ENCODE measurements around the gene PRDM11.

PRDM11 gene

DNA sequence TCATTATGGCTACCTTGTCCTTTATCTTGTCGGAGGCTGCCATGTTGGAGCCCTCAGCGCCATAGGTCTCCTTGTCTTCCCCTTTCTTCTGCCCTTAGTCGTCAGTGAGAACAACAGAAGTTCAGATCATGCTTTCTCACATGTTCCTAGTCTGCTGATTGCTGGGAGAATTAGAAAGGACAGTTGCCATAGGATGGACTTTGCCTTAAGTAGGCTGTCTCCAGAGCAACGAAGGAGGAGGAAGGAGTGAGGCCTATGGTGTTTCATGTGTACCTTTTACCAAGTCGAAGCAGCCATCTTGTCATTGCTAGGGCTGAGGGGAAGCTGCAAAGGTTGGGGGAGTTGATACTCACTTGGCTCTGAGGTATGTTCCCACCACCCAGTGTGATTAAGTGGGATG lies 77.1 kb downstream of the PRDM11 start:
- Histone ChIP-seq H3K36me3 (ENCODE audit: control insufficient read depth, insufficient read depth, low read length) (peaks cover 4% of the 10 kb centered on the region; the same call in 1 of the 2 replicates), H3K9me3 (ENCODE audit: control insufficient read depth, insufficient read depth, low read length) (no peaks in the 10 kb centered on the region), H3K4me3 (ENCODE audit: low read length) (no peak overlapping the region), H3K27me3 (ENCODE audit: control insufficient read depth, insufficient read depth, low read length) (no peaks in the 10 kb centered on the region), H3K27ac (ENCODE audit: low read length) (no peak overlapping the region), H3K4me1 (ENCODE audit: control insufficient read depth, insufficient read depth, low read length) (no peaks in the 10 kb centered on the region)
- WGBS (ENCODE audit: insufficient coverage, insufficient read length), result no CpG with 5 or more reads among the region's 5 CpGs
- DNase-seq (ENCODE audit: low read depth, low spot score), result no peak

DNA sequence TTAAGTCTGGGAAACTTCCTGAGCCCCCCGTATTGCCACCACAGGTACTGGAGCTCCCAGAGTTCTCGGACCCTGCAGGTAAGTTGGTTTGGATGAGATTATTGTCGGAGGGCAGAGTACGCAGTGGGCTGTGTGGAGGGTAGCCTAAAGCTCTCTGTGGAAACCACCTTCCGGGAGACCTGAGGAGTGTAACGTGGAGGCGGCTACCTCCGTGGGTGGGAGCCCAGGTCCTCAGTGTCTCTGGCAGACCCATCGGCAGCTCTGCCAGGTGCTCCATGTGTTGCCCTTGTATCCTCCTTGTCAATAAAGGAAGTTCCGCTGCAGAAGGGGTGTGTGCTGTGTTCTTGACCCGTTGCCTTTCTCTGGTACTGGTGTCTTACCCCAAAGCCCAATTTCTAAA lies 78.3 kb downstream of the PRDM11 start:
- Histone ChIP-seq H3K4me3 (ENCODE audit: low read length) (no peak overlapping the region), H3K4me1 (ENCODE audit: control insufficient read depth, insufficient read depth, low read length) (no peaks in the 10 kb centered on the region), H3K27ac (ENCODE audit: low read length) (no peak overlapping the region), H3K9me3 (ENCODE audit: control insufficient read depth, insufficient read depth, low read length) (no peaks in the 10 kb centered on the region), H3K36me3 (ENCODE audit: control insufficient read depth, insufficient read depth, low read length) (peaks cover 4% of the 10 kb centered on the region; the same call in 1 of the 2 replicates), H3K27me3 (ENCODE audit: control insufficient read depth, insufficient read depth, low read length) (no peaks in the 10 kb centered on the region)
- WGBS (ENCODE audit: insufficient coverage, insufficient read length), result no CpG with 5 or more reads among the region's 11 CpGs
- DNase-seq (ENCODE audit: low read depth, low spot score), result no peak

GRCh38 chr11:45225277-45225676 lies 78.8 kb downstream of the PRDM11 start:
- H3K9me3 ChIP-seq (ENCODE audit: control insufficient read depth, insufficient read depth, low read length), result no peaks in the 10 kb centered on the region
- no peak overlapping the region for H3K4me3 ChIP-seq (ENCODE audit: low read length)
- H3K4me1 ChIP-seq (ENCODE audit: control insufficient read depth, insufficient read depth, low read length), result no peaks in the 10 kb centered on the region
- WGBS (ENCODE audit: insufficient coverage, insufficient read length), result no CpG with 5 or more reads among the region's 1 CpG
- H3K27me3 ChIP-seq (ENCODE audit: control insufficient read depth, insufficient read depth, low read length), result no peaks in the 10 kb centered on the region
- no peak for DNase-seq (ENCODE audit: low read depth, low spot score)
- peaks cover 4% of the 10 kb centered on the region; the same call in 1 of the 2 replicates for H3K36me3 ChIP-seq (ENCODE audit: control insufficient read depth, insufficient read depth, low read length)
- no peak overlapping the region for H3K27ac ChIP-seq (ENCODE audit: low read length)

GRCh38 chr11:45225961-45226871 lies 79.8 kb downstream of the PRDM11 start:
- Histone ChIP-seq H3K4me1 (ENCODE audit: control insufficient read depth, insufficient read depth, low read length) (no peaks in the 10 kb centered on the region), H3K9me3 (ENCODE audit: control insufficient read depth, insufficient read depth, low read length) (no peaks in the 10 kb centered on the region), H3K27me3 (ENCODE audit: control insufficient read depth, insufficient read depth, low read length) (no peaks in the 10 kb centered on the region), H3K27ac (ENCODE audit: low read length) (no peak overlapping the region), H3K4me3 (ENCODE audit: low read length) (no peak overlapping the region), H3K36me3 (ENCODE audit: control insufficient read depth, insufficient read depth, low read length) (peaks cover 4% of the 10 kb centered on the region; the same call in 1 of the 2 replicates)
- no peak for DNase-seq (ENCODE audit: low read depth, low spot score)
- WGBS (ENCODE audit: insufficient coverage, insufficient read length), result no CpG with 5 or more reads among the region's 39 CpGs

DNA sequence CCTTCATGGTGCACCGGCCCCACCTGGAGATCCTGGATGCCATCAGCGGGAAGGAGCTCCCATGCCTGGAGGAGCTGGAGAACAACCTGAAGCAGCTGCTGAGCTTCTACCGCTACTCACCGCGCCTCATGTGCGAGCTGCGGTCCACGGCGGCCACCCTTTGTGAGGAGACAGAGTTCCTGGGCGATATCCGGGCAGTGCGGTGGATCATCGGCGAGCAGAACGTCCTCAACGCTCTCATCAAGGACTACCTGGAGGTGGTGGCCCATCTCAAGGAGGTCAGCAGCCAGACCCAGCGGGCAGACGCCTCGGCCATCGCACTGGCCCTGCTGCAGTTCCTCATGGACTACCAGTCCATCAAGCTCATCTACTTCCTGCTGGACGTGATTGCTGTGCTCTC lies 80.5 kb downstream of the PRDM11 start:
- no peak for DNase-seq (ENCODE audit: low read depth, low spot score)
- no CpG with 5 or more reads among the region's 21 CpGs for WGBS (ENCODE audit: insufficient coverage, insufficient read length)
- no peaks in the 10 kb centered on the region for H3K4me1 ChIP-seq (ENCODE audit: control insufficient read depth, insufficient read depth, low read length)
- H3K27ac ChIP-seq (ENCODE audit: low read length), result no peak overlapping the region
- H3K9me3 ChIP-seq (ENCODE audit: control insufficient read depth, insufficient read depth, low read length), result no peaks in the 10 kb centered on the region
- H3K4me3 ChIP-seq (ENCODE audit: low read length), result no peak overlapping the region
- H3K27me3 ChIP-seq (ENCODE audit: control insufficient read depth, insufficient read depth, low read length), result no peaks in the 10 kb centered on the region
- peaks cover 4% of the 10 kb centered on the region; the same call in 1 of the 2 replicates for H3K36me3 ChIP-seq (ENCODE audit: control insufficient read depth, insufficient read depth, low read length)

- Histone ChIP-seq H3K4me1 (ENCODE audit: control insufficient read depth, insufficient read depth, low read length) (no peaks in the 10 kb centered on the region), H3K27ac (ENCODE audit: low read length) (no peak overlapping the region), H3K4me3 (ENCODE audit: low read length) (no peak overlapping the region), H3K9me3 (ENCODE audit: control insufficient read depth, insufficient read depth, low read length) (no peaks in the 10 kb centered on the region), H3K27me3 (ENCODE audit: control insufficient read depth, insufficient read depth, low read length) (no peaks in the 10 kb centered on the region), H3K36me3 (ENCODE audit: control insufficient read depth, insufficient read depth, low read length) (peaks cover 4% of the 10 kb centered on the region; the same call in 1 of the 2 replicates)
- WGBS (ENCODE audit: insufficient coverage, insufficient read length), result no CpG with 5 or more reads among the region's 19 CpGs
- no peak for DNase-seq (ENCODE audit: low read depth, low spot score)
Measured at GRCh38 chr11:45227836-45228235, 81.4 kb downstream of the PRDM11 start.

- WGBS (ENCODE audit: insufficient coverage, insufficient read length), result no CpG with 5 or more reads among the region's 5 CpGs
- Histone ChIP-seq H3K4me1 (ENCODE audit: control insufficient read depth, insufficient read depth, low read length) (peaks cover 2% of the 10 kb centered on the region; the same call in 1 of the 2 replicates), H3K27ac (ENCODE audit: low read length) (no peak overlapping the region), H3K27me3 (ENCODE audit: control insufficient read depth, insufficient read depth, low read length) (no peaks in the 10 kb centered on the region), H3K9me3 (ENCODE audit: control insufficient read depth, insufficient read depth, low read length) (no peaks in the 10 kb centered on the region), H3K4me3 (ENCODE audit: low read length) (no peak overlapping the region), H3K36me3 (ENCODE audit: control insufficient read depth, insufficient read depth, low read length) (peaks cover 4% of the 10 kb centered on the region; the same call in 1 of the 2 replicates)
- no peak for DNase-seq (ENCODE audit: low read depth, low spot score)
Measured at GRCh38 chr11:45229401-45230020, 83.1 kb downstream of the PRDM11 start.

DNA sequence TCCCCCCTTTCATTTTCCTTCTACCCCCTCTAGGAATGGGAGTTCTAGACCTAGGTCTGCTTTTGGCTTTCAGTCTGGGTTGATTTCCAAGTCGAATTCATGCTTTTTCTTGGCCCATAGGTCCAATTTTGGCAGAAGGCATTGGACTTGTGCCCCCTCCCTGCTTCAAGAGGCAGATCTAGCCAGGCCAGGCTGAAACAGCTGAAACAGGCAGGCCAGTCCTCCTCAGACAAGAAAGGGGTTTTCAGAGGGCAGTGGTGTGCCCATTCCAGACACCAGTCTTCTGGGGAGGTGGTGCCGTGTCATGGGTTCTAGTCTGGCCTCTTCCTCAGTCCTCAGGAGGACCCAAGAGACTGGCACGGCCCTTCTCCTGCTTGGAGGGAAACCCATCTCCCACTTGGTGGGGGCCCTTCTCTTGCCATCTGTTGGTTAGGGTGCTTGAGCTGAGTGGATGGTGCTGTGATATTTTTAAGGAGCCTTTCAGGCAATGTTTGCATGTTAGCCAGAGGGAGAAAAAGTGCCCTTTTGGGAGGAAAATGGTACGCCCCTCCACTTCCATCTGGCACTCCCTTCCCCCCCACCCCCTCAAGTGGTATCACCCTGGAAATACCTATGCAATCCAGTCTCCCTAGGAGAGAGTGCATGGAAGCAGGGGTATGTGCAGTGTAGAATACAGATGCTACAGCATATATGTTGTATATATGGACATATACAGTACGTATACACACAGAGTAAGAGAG lies 86.1 kb downstream of the PRDM11 start:
- Histone ChIP-seq H3K36me3 (ENCODE audit: control insufficient read depth, insufficient read depth, low read length) (no peaks in the 10 kb centered on the region), H3K4me3 (ENCODE audit: low read length) (no peak overlapping the region), H3K9me3 (ENCODE audit: control insufficient read depth, insufficient read depth, low read length) (no peaks in the 10 kb centered on the region), H3K27ac (ENCODE audit: low read length) (no peak overlapping the region), H3K27me3 (ENCODE audit: control insufficient read depth, insufficient read depth, low read length) (no peaks in the 10 kb centered on the region), H3K4me1 (ENCODE audit: control insufficient read depth, insufficient read depth, low read length) (peaks cover 2% of the 10 kb centered on the region; the same call in 1 of the 2 replicates)
- no CpG with 5 or more reads among the region's 5 CpGs for WGBS (ENCODE audit: insufficient coverage, insufficient read length)
- DNase-seq (ENCODE audit: low read depth, low spot score), result no peak

- Histone ChIP-seq H3K4me3 (ENCODE audit: low read length) (no peak overlapping the region), H3K9me3 (ENCODE audit: control insufficient read depth, insufficient read depth, low read length) (no peaks in the 10 kb centered on the region), H3K4me1 (ENCODE audit: control insufficient read depth, insufficient read depth, low read length) (peaks cover 2% of the 10 kb centered on the region; the same call in 1 of the 2 replicates), H3K36me3 (ENCODE audit: control insufficient read depth, insufficient read depth, low read length) (no peaks in the 10 kb centered on the region), H3K27ac (ENCODE audit: low read length) (no peak overlapping the region), H3K27me3 (ENCODE audit: control insufficient read depth, insufficient read depth, low read length) (no peaks in the 10 kb centered on the region)
- DNase-seq (ENCODE audit: low read depth, low spot score), result peak; percentile 54
- no CpG with 5 or more reads among the region's 17 CpGs for WGBS (ENCODE audit: insufficient coverage, insufficient read length)
Measured at GRCh38 chr11:45233121-45233803, 86.8 kb downstream of the PRDM11 start.

DNA sequence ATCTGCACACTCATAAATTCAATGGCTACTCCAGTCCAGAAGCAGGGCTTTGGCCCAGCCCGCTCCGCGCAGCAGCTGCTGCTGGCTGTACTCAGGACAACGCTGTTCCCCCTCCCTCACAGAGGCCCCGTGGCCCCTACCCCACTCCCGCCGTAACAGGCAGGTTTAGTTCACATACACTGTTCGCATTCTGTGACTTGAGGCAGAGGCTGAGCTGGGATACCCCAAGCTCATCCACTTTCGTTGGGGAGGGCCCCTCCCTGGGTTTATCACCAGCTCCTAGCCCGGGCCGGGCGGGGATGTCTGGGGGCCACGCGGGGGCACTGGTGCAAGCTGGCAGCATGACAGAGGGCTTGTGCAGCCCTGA lies 87.3 kb downstream of the PRDM11 start:
- no CpG with 5 or more reads among the region's 14 CpGs for WGBS (ENCODE audit: insufficient coverage, insufficient read length)
- no peaks in the 10 kb centered on the region for H3K27me3 ChIP-seq (ENCODE audit: control insufficient read depth, insufficient read depth, low read length)

More for the DNA sequence above, 87.3 kb downstream of the PRDM11 start:
- Histone ChIP-seq H3K36me3 (ENCODE audit: control insufficient read depth, insufficient read depth, low read length) (no peaks in the 10 kb centered on the region), H3K4me1 (ENCODE audit: control insufficient read depth, insufficient read depth, low read length) (peaks cover 2% of the 10 kb centered on the region; the same call in 1 of the 2 replicates), H3K27ac (ENCODE audit: low read length) (no peak overlapping the region), H3K4me3 (ENCODE audit: low read length) (no peak overlapping the region), H3K9me3 (ENCODE audit: control insufficient read depth, insufficient read depth, low read length) (no peaks in the 10 kb centered on the region)
- DNase-seq (ENCODE audit: low read depth, low spot score), result no peak
